Body of pancreas (tissue), 4 donors: ENCODE measurements around the gene ZNF69. TPM values are rescaled to one million over a fixed set of nuclear protein-coding genes. Genes with fewer than 3 reads are reported as not detected.
A peak's percentile ranks its signal among the peaks of the same experiment; 100 is the strongest.
"Not testable (repeated sequence)": the region's sequence is repeated elsewhere in the genome, so short reads cannot be mapped to it uniquely, and the experiment has no call there.

Experiments used
- ATAC-seq: fragments of 150-250 bp; one replicate; pipeline ENCODE4 v1.9.1; 2016
- DNase-seq, 4 donors: peaks; one replicate each; pipeline ENCODE4 v3.0.0-alpha.2; 2019
- H3K27ac ChIP-seq, 4 donors: fragments of 200-600 bp; sonication (generic); 1 replicate in 3 of 4; 2 replicates in 1 of 4; pipeline versions ENCODE4 v1.5.1 to v1.6.1; 2016 to 2019; ENCODE audit warnings: mild to moderate bottlenecking in 1 of 4, mixed read lengths in 1 of 4, moderate library complexity in 1 of 4
- H3K27me3 ChIP-seq, 2 donors: fragments of 200-600 bp; sonication (generic); one replicate each; pipeline ENCODE4 v1.6.0; 2016; ENCODE audit warnings: mild to moderate bottlenecking in 1 of 2
- H3K36me3 ChIP-seq, 2 donors: fragments of 200-600 bp; sonication (generic); replicated peaks in 1 of 2; 2 replicates each; pipeline ENCODE4 v1.5.1; 2016; ENCODE audit warnings: low read depth in 2 of 2; ENCODE audit not compliant: insufficient read depth in 1 of 2
- H3K4me1 ChIP-seq: fragments of 200-600 bp; sonication (generic); one replicate; pipeline ENCODE4 v1.6.0; 2016
- H3K4me3 ChIP-seq, 2 donors: fragments of 200-600 bp; sonication (generic); 1 replicate in 1 of 2; 2 replicates in 1 of 2; pipeline ENCODE4 v1.5.1; 2016 to 2019
- H3K9me3 ChIP-seq, 3 donors: fragments of 200-600 bp; sonication (generic); 1 replicate in 2 of 3; 2 replicates in 1 of 3; pipeline ENCODE4 v1.5.1; 2016
- CTCF ChIP-seq, 7 experiments: fragments of 450-650 bp in 4 of 7; fragments of 200-600 bp in 3 of 7; sonication (generic) in 3 of 7; IDR thresholded peaks; one replicate each; pipeline ENCODE4 v1.5.1; 2016 to 2019; ENCODE audit warnings: antibody characterized with exemption in 7 of 7
- POLR2A ChIP-seq, 3 donors: fragments of 450-650 bp; IDR thresholded peaks; one replicate each; pipeline ENCODE4 v1.6.1; 2016; ENCODE audit warnings: antibody characterized with exemption in 3 of 3, mild to moderate bottlenecking in 2 of 3
- WGBS, 2 donors: methylation state at CpG; one replicate each; pipeline ENCODE4 v1.1.5; 2017; 5-methylcytosine and 5-hydroxymethylcytosine counted together
- intact Hi-C: fragments of 100-400 bp; cut with DNase I; formaldehyde crosslinking; loops from one replicate; pipeline ENCODE4 v1.15.1; 2023
- total RNA-seq, 2 donors: library from RNA; depleted of rRNA; stranded (reverse); fragments of >200 nt; gene quantifications; one replicate each; pipeline ENCODE4 v1.1.0, GENCODE V29; 2016

The ZNF69 gene
- total RNA-seq, 2 donors from 2014 or later = 13.2 to 14.8 TPM

GRCh38 chr19:11881151-11881800 lies 6.3 kb upstream of the ZNF69 start:
- 13% methylated on average over 10 of the region's 10 CpGs for WGBS, 2 donors
- DNase-seq (peak; percentile 75 to 79 (median 76)), ATAC-seq (peak; percentile 88)
- H3K27me3 ChIP-seq = no peaks in the 10 kb centered on the region
- no peaks in the 10 kb centered on the region for H3K36me3 ChIP-seq
- no peak overlapping the region for H3K27ac ChIP-seq
- TF ChIP-seq POLR2A (IDR thresholded peaks at IDR 0.05) (no peak), CTCF (IDR thresholded peaks at IDR 0.05) (peak; percentile 48 to 89 (median 80))
- intact Hi-C loops = loop anchor here (10.0 kb wide), 2 partner anchors 104 to 254 kb away; no protein-coding TSS in a partner anchor
- no peak overlapping the region for H3K4me3 ChIP-seq
- no peaks in the 10 kb centered on the region for H3K9me3 ChIP-seq
- H3K4me1 ChIP-seq = no peaks in the 10 kb centered on the region

GRCh38 chr19:11882606-11883005 lies 5.0 kb upstream of the ZNF69 start:
- Histone ChIP-seq H3K9me3 (no peaks in the 10 kb centered on the region), H3K4me1 (peaks cover 6% of the 10 kb centered on the region), H3K36me3 (no peaks in the 10 kb centered on the region), H3K4me3 (no peak overlapping the region), H3K27me3 (no peaks in the 10 kb centered on the region), H3K27ac (no peak overlapping the region)
- DNase-seq (no peak), ATAC-seq (no peak)
- intact Hi-C loops = loop anchor here (10.0 kb wide), 2 partner anchors 102 to 252 kb away; no protein-coding TSS in a partner anchor
- TF ChIP-seq POLR2A (IDR thresholded peaks at IDR 0.05) (no peak), CTCF (IDR thresholded peaks at IDR 0.05) (no peak)
- WGBS, 2 donors = 63 to 77% methylated on average over 2 of the region's 2 CpGs

- DNase-seq (no peak), ATAC-seq (no peak)
- 27 to 55% methylated on average over 6 to 7 of the region's 7 CpGs for WGBS, 2 donors
- H3K36me3 ChIP-seq = no peaks in the 10 kb centered on the region
- H3K27me3 ChIP-seq = no peaks in the 10 kb centered on the region
- H3K4me3 ChIP-seq = no peak overlapping the region
- intact Hi-C loops = loop anchor here (10.0 kb wide), 2 partner anchors 98 to 248 kb away; no protein-coding TSS in a partner anchor
- H3K4me1 ChIP-seq = peaks cover 31% of the 10 kb centered on the region
- no peak for TF ChIP-seq POLR2A (IDR thresholded peaks at IDR 0.05)
- TF ChIP-seq CTCF (IDR thresholded peaks at IDR 0.05) = no peak
- H3K9me3 ChIP-seq = no peaks in the 10 kb centered on the region
- H3K27ac ChIP-seq = peak overlapping the region; percentile 77 to 96 (median 96)
Observed at GRCh38 chr19:11887234-11887610, 360 bp upstream of the ZNF69 start.

GRCh38 chr19:11889901-11890300 lies 2.3 kb downstream of the ZNF69 start:
- Histone ChIP-seq H3K27ac (peak overlapping the region; percentile 9 to 96 (median 96)), H3K4me1 (peaks cover 31% of the 10 kb centered on the region)
- TF ChIP-seq POLR2A (IDR thresholded peaks at IDR 0.05) = peak in 2 of 3 donors; percentile 7 to 10
- 57 to 71% methylated on average over 6 of the region's 6 CpGs for WGBS, 2 donors
- intact Hi-C loops = loop anchor here (10.0 kb wide), 2 partner anchors 95 to 245 kb away; no protein-coding TSS in a partner anchor
- not testable (repeated sequence) for H3K36me3 ChIP-seq, H3K9me3 ChIP-seq, H3K27me3 ChIP-seq, ATAC-seq, H3K4me3 ChIP-seq
- peak in 1 of 4 donors; percentile 14 for DNase-seq

GRCh38 chr19:11890634-11891033 lies 3.1 kb downstream of the ZNF69 start:
- peak overlapping the region in 3 of 4 donors; percentile 95 to 96 (median 96) for H3K27ac ChIP-seq
- ATAC-seq (no peak), DNase-seq (no peak)
- H3K36me3 ChIP-seq = no peaks in the 10 kb centered on the region
- no peak for TF ChIP-seq CTCF (IDR thresholded peaks at IDR 0.05)
- no peak for TF ChIP-seq POLR2A (IDR thresholded peaks at IDR 0.05)
- WGBS, 2 donors = 87 to 97% methylated on average over 5 of the region's 5 CpGs
- no peaks in the 10 kb centered on the region for H3K9me3 ChIP-seq
- H3K4me1 ChIP-seq = peaks cover 31% of the 10 kb centered on the region
- H3K4me3 ChIP-seq = no peak overlapping the region
- H3K27me3 ChIP-seq = no peaks in the 10 kb centered on the region
- intact Hi-C loops = no loop called here
